K562 (cell line): ENCODE measurements around the gene TMEM120A. TPM values are rescaled to one million over a fixed set of nuclear protein-coding genes. Genes with fewer than 3 reads are reported as not detected.

Source experiments
- C11orf30 ChIP-seq: fragments of 450-650 bp; IDR thresholded peaks from 2 replicates; pipeline ENCODE4 v1.6.1; 2016; ENCODE audit warnings: low read depth, mild to moderate bottlenecking
- CHCHD3 ChIP-seq: fragments of 250-450 bp; sonication (Bioruptor Pico); IDR thresholded peaks from 2 replicates; pipeline ENCODE4 v2.1.2; 2022; ENCODE audit warnings: mild to moderate bottlenecking
- E4F1 ChIP-seq: fragments of 250-450 bp; sonication (Bioruptor Pico); IDR thresholded peaks from 2 replicates; pipeline ENCODE4 v1.5.0; 2021; ENCODE audit warnings: mild to moderate bottlenecking, borderline replicate concordance
- FOXK2 ChIP-seq, 2 experiments: fragments of 450-650 bp; IDR thresholded peaks in 1 of 2; conservative IDR thresholded peaks in 1 of 2; 2 replicates each; pipeline ENCODE4 v1.6.1; 2016; ENCODE audit warnings: low read depth in 2 of 2, mild to moderate bottlenecking in 1 of 2
- LEF1 ChIP-seq: fragments of 450-650 bp; IDR thresholded peaks from 2 replicates; pipeline ENCODE4 v1.6.1; 2016; ENCODE audit warnings: mild to moderate bottlenecking
- MAFK ChIP-seq: IDR thresholded peaks from 2 replicates; pipeline ENCODE4 v1.6.1; 2011; ENCODE audit warnings: low read length, improper control_type of control experiment
- NFXL1 ChIP-seq: fragments of 450-650 bp; formaldehyde crosslinking; IDR thresholded peaks from 2 replicates; pipeline ENCODE4 v1.4.0; 2021; ENCODE audit warnings: mild to moderate bottlenecking
- NR0B1 ChIP-seq: fragments of 450-650 bp; IDR thresholded peaks from one replicate; pipeline ENCODE4 v1.6.1; 2018; ENCODE audit warnings: mild to moderate bottlenecking, moderate library complexity; ENCODE audit not compliant: partially characterized antibody
- NR2C2 ChIP-seq, 2 experiments: fragments of 200-800 bp in 1 of 2; sonication (Bioruptor generic) in 1 of 2; sonication (generic) in 1 of 2; formaldehyde crosslinking in 1 of 2; IDR thresholded peaks; 2 replicates each; pipeline versions ENCODE4 v1.6.1 to v1.8.0; 2016 to 2022; ENCODE audit warnings: mild to moderate bottlenecking in 1 of 2, missing compliant biosample characterization in 1 of 2, missing genetic modification characterization in 1 of 2, missing genetic modification reagents in 1 of 2
- PBX2 ChIP-seq, 2 experiments: IDR thresholded peaks in 1 of 2; conservative IDR thresholded peaks in 1 of 2; 2 replicates each; pipeline ENCODE4 v1.6.1; 2016; ENCODE audit warnings: low read depth in 2 of 2, mild to moderate bottlenecking in 1 of 2, missing compliant biosample characterization in 1 of 2, missing genetic modification characterization in 1 of 2, moderate library complexity in 1 of 2
- PCBP2 ChIP-seq: fragments of 200-400 bp; formaldehyde crosslinking; IDR thresholded peaks from 2 replicates; pipeline ENCODE4 v1.6.1; 2018; ENCODE audit warnings: low read length, low read depth, mild to moderate bottlenecking, moderate library complexity; ENCODE audit not compliant: poor library complexity, severe bottlenecking
- RHOXF2B ChIP-seq: fragments of 250-450 bp; sonication (Bioruptor Pico); conservative IDR thresholded peaks from 2 replicates; pipeline ENCODE4 v1.5.1; 2021
- SMAD4 ChIP-seq: fragments of 250-450 bp; sonication (Bioruptor Pico); conservative IDR thresholded peaks from 2 replicates; pipeline ENCODE4 v1.8.0; 2021; ENCODE audit warnings: inconsistent platforms, mild to moderate bottlenecking, moderate library complexity
- TRIM28 ChIP-seq: fragments of 450-650 bp; IDR thresholded peaks from 2 replicates; pipeline ENCODE4 v1.6.1; 2017
- UBTF ChIP-seq, 2 experiments: IDR thresholded peaks; 2 replicates each; pipeline ENCODE4 v1.6.1; 2012; ENCODE audit warnings: improper control_type of control experiment in 2 of 2, low read depth in 2 of 2, low read length in 2 of 2, borderline replicate concordance in 1 of 2
- ZNF175 ChIP-seq: fragments of 200-800 bp; sonication (Bioruptor generic); IDR thresholded peaks from 2 replicates; pipeline ENCODE4 v1.6.1; 2016; ENCODE audit warnings: low read depth, mild to moderate bottlenecking, missing genetic modification characterization, missing compliant biosample characterization
- polyA plus RNA-seq, 8 experiments: library from polyadenylated mRNA; depleted of rRNA in 4 of 8; stranded (reverse) in 5 of 8; unstranded in 3 of 8; fragments of >200 nt; fragmentation: Nextera tagmentation in 2 of 8; fragmentation: Illumina TruSeq in 1 of 8; extraction: Ambion mirVana in 2 of 8; extraction: Trizol in 1 of 8; gene quantifications; 2 replicates each; pipeline versions ENCODE4 v1.2.1 to v1.2.3, GENCODE V29; 2011 to 2014; ENCODE audit warnings: inconsistent platforms in 1 of 8, missing spikeins in 1 of 8
- total RNA-seq, 7 experiments: library from RNA; depleted of rRNA in 6 of 7; stranded (reverse); fragments of >200 nt in 6 of 7; fragmentation: Illumina TruSeq in 2 of 7; extraction: Trizol in 2 of 7; gene quantifications; 2 replicates each; pipeline versions ENCODE4 v1.2.1 to v1.2.3, GENCODE V29; 2011 to 2021; ENCODE audit warnings: low replicate concordance in 1 of 7

Gene TMEM120A
- total and polyA plus RNA-seq, 9 of the 15 experiments (the other 6 are each of a cell fraction or from before 2014, with no cell fraction given), result 2.3 to 90.2 (median 22.9) TPM

- TF ChIP-seq E4F1 (CRISPR knock-in tag) (no peak), LEF1 (no peak), PCBP2 (no peak), UBTF (IDR thresholded peaks at IDR 0.05; ENCODE audit: borderline replicate concordance in 1 of 2, low read depth in 2 of 2, low read length in 2 of 2) (no peak), NR0B1 (no peak), RHOXF2B (no peak), ZNF175 (peak; percentile 65; the same call in 1 of the 2 replicates), MAFK (no peak), CHCHD3 (CRISPR knock-in tag) (no peak), NFXL1 (CRISPR knock-in tag) (no peak), PBX2 (CRISPR knock-in tag; IDR thresholded peaks at IDR 0.05; ENCODE audit: low read depth) (no peak), PBX2 (tag; conservative IDR thresholded peaks at IDR 0.05; ENCODE audit: low read depth) (0 out of 2 replicates have a peak, but pooled peaks have one; percentile 25), SMAD4 (CRISPR knock-in tag) (peak; percentile 68; the same call in 1 of the 2 replicates), TRIM28 (0 out of 2 replicates have a peak, but pooled peaks have one; percentile 19), C11orf30 (peak; percentile 46; the same call in 1 of the 2 replicates), FOXK2 (conservative IDR thresholded peaks at IDR 0.05 in 1 of 2, IDR thresholded peaks at IDR 0.05 in 1 of 2; ENCODE audit: low read depth in 2 of 2) (peak; percentile 29 to 62; a peak in 3 of 4 replicates), NR2C2 (CRISPR knock-in tag; IDR thresholded peaks at IDR 0.05) (no peak), NR2C2 (tag; IDR thresholded peaks at IDR 0.05) (0 out of 2 replicates have a peak, but pooled peaks have one; percentile 39)
Measured at GRCh38 chr7:75945297-75946168, 48.9 kb downstream of the TMEM120A start (continued).
